ENCODE results near the gene LYSMD2.

The LYSMD2 gene

DNA sequence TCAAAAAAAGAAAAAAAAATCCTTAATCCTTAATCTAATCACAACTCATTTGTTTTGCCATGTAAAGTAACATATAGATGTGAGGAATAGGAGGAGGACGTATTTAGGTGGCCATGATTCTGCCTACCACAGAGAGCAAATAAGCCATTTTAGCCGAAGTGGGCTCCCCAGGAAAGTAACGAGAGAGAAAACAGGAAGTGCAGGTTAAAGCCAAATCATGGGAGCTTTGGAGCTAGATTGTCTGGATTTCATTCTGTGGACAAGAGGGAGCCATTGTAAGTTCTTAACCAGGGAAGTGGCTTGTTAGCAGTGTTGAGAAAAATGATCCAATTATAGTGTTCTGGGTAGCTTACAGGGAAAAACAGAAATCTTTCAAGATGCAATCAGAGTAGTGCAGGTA is 23.4 kb upstream of the LYSMD2 start:
- H4K20me1 ChIP-seq (ENCODE audit: insufficient read depth, low read length), result no peaks in the 10 kb centered on the region
- H3K4me1 ChIP-seq (ENCODE audit: insufficient read depth, low read length), result peaks cover 10% of the 10 kb centered on the region
- H3K9ac ChIP-seq (ENCODE audit: low read depth, low read length), result no peak overlapping the region
- no peaks in the 10 kb centered on the region for H3K27me3 ChIP-seq (ENCODE audit: insufficient read depth, low read length, poor library complexity)
- no peak for DNase-seq
- no peak overlapping the region for H3K27ac ChIP-seq (ENCODE audit: low read length)
- no peaks in the 10 kb centered on the region for H3K36me3 ChIP-seq (ENCODE audit: insufficient read depth, low read length)
- peaks cover 18% of the 10 kb centered on the region for H3K79me2 ChIP-seq (ENCODE audit: insufficient read depth, low read length)
- H3K9me3 ChIP-seq (ENCODE audit: insufficient read depth, low read length, severe bottlenecking), result no peaks in the 10 kb centered on the region
- no peak overlapping the region for H3K4me3 ChIP-seq (ENCODE audit: low read depth in 1 of 2, low read length in 2 of 2)
- no peak overlapping the region for H3K4me2 ChIP-seq (ENCODE audit: insufficient read depth, low read length)
- no peak for ATAC-seq (ENCODE audit: insufficient read depth, low read depth)
- TF ChIP-seq CTCF (IDR thresholded peaks at IDR 0.05; ENCODE audit: borderline replicate concordance, extremely low read depth, low read length, poor library complexity, severe bottlenecking), result no peak
- H2AFZ ChIP-seq (ENCODE audit: low read depth, low read length), result no peak overlapping the region

- Histone ChIP-seq H3K4me3 (ENCODE audit: low read depth in 1 of 2, low read length in 2 of 2) (no peak overlapping the region), H3K4me2 (ENCODE audit: insufficient read depth, low read length) (no peak overlapping the region), H3K36me3 (ENCODE audit: insufficient read depth, low read length) (no peaks in the 10 kb centered on the region), H3K27ac (ENCODE audit: low read length) (no peak overlapping the region), H3K79me2 (ENCODE audit: insufficient read depth, low read length) (peaks cover 18% of the 10 kb centered on the region), H3K4me1 (ENCODE audit: insufficient read depth, low read length) (peaks cover 22% of the 10 kb centered on the region), H3K27me3 (ENCODE audit: insufficient read depth, low read length, poor library complexity) (no peaks in the 10 kb centered on the region), H2AFZ (ENCODE audit: low read depth, low read length) (no peak overlapping the region), H3K9ac (ENCODE audit: low read depth, low read length) (no peak overlapping the region), H4K20me1 (ENCODE audit: insufficient read depth, low read length) (no peaks in the 10 kb centered on the region), H3K9me3 (ENCODE audit: insufficient read depth, low read length, severe bottlenecking) (no peaks in the 10 kb centered on the region)
- no peak for DNase-seq
- no peak for ATAC-seq (ENCODE audit: insufficient read depth, low read depth)
- TF ChIP-seq EZH2 (IDR thresholded peaks at IDR 0.05; ENCODE audit: borderline replicate concordance, low read depth, low read length, severe bottlenecking) (no peak), CTCF (IDR thresholded peaks at IDR 0.05; ENCODE audit: borderline replicate concordance, extremely low read depth, low read length, poor library complexity, severe bottlenecking) (no peak)
Measured at GRCh38 chr15:51759557-51760070, 22.2 kb upstream of the LYSMD2 start.

- Histone ChIP-seq H3K79me2 (ENCODE audit: insufficient read depth, low read length) (peaks cover 18% of the 10 kb centered on the region), H3K27me3 (ENCODE audit: insufficient read depth, low read length, poor library complexity) (no peaks in the 10 kb centered on the region), H4K20me1 (ENCODE audit: insufficient read depth, low read length) (no peaks in the 10 kb centered on the region), H3K36me3 (ENCODE audit: insufficient read depth, low read length) (no peaks in the 10 kb centered on the region), H3K9ac (ENCODE audit: low read depth, low read length) (no peak overlapping the region), H3K9me3 (ENCODE audit: insufficient read depth, low read length, severe bottlenecking) (no peaks in the 10 kb centered on the region), H3K4me2 (ENCODE audit: insufficient read depth, low read length) (no peak overlapping the region), H2AFZ (ENCODE audit: low read depth, low read length) (no peak overlapping the region), H3K27ac (ENCODE audit: low read length) (no peak overlapping the region), H3K4me3 (ENCODE audit: low read depth in 1 of 2, low read length in 2 of 2) (no peak overlapping the region), H3K4me1 (ENCODE audit: insufficient read depth, low read length) (peaks cover 31% of the 10 kb centered on the region)
- DNase-seq, result no peak
- no peak for TF ChIP-seq EZH2 (IDR thresholded peaks at IDR 0.05; ENCODE audit: borderline replicate concordance, low read depth, low read length, severe bottlenecking)
- no peak for TF ChIP-seq CTCF (IDR thresholded peaks at IDR 0.05; ENCODE audit: borderline replicate concordance, extremely low read depth, low read length, poor library complexity, severe bottlenecking)
- ATAC-seq (ENCODE audit: insufficient read depth, low read depth), result no peak
Measured at GRCh38 chr15:51758645-51759044, 21.2 kb upstream of the LYSMD2 start.

DNA sequence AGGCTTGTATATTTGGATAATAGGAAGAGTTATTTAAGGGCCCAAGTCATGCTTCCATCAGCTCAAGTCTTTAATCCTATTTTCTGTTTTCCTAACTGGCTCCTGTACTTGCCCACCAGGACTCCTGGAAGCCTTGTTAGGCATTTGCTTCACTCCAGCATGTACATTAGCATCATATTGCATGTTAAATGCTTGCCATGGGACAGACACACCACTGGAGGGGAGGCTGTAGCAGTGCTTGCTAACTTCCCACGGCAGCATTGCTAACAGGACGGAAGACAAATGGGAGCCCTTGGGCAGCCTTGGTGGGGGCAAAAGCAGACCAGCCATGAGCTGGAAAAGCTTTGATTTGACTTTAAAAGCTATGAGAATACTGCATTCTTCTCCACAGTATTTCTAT is 20.0 kb upstream of the LYSMD2 start:
- no peak overlapping the region for H3K4me3 ChIP-seq (ENCODE audit: low read depth in 1 of 2, low read length in 2 of 2)
- H4K20me1 ChIP-seq (ENCODE audit: insufficient read depth, low read length), result no peaks in the 10 kb centered on the region
- H3K9me3 ChIP-seq (ENCODE audit: insufficient read depth, low read length, severe bottlenecking), result no peaks in the 10 kb centered on the region
- H3K79me2 ChIP-seq (ENCODE audit: insufficient read depth, low read length), result peaks cover 17% of the 10 kb centered on the region
- H3K9ac ChIP-seq (ENCODE audit: low read depth, low read length), result no peak overlapping the region
- no peak for DNase-seq
- H3K27ac ChIP-seq (ENCODE audit: low read length), result no peak overlapping the region
- no peak overlapping the region for H3K4me2 ChIP-seq (ENCODE audit: insufficient read depth, low read length)
- no peaks in the 10 kb centered on the region for H3K36me3 ChIP-seq (ENCODE audit: insufficient read depth, low read length)
- H3K4me1 ChIP-seq (ENCODE audit: insufficient read depth, low read length), result peaks cover 43% of the 10 kb centered on the region
- peaks cover under 1% of the 10 kb centered on the region for H3K27me3 ChIP-seq (ENCODE audit: insufficient read depth, low read length, poor library complexity)
- TF ChIP-seq CTCF (IDR thresholded peaks at IDR 0.05; ENCODE audit: borderline replicate concordance, extremely low read depth, low read length, poor library complexity, severe bottlenecking), result no peak
- H2AFZ ChIP-seq (ENCODE audit: low read depth, low read length), result no peak overlapping the region
- no peak for ATAC-seq (ENCODE audit: insufficient read depth, low read depth)
